ENCODE measurements around the gene NAA15. TPM values are rescaled to one million over a fixed set of nuclear protein-coding genes. Genes with fewer than 3 reads are reported as not detected.

The NAA15 gene
- total RNA-seq, 5 donors from 2014 or later (not counting 1 experiment from before 2014, with no cell fraction given), result 45.1 to 64.0 (median 50.7) TPM

- WGBS (ENCODE audit: insufficient coverage), result 100% methylated on average over 2 of the region's 7 CpGs
- H3K27ac Mint-ChIP-seq, result no peak overlapping the region
- no peaks in the 10 kb centered on the region for H3K9me3 ChIP-seq
- H3K4me3 Mint-ChIP-seq, result no peak overlapping the region
- ChIA-PET CTCF (no interaction called here), POLR2A (no interaction called here)
- no peak overlapping the region for H3K27ac ChIP-seq (ENCODE audit: low read length)
- peaks cover 0 to 6% (median 4%) of the 10 kb centered on the region in 3 donors for H3K9me3 Mint-ChIP-seq
- H3K36me3 ChIP-seq (ENCODE audit: control insufficient read depth in 2 of 2, extremely low read depth in 1 of 2, insufficient read depth in 1 of 2, low read length in 1 of 2), result peaks cover 0 to 23% of the 10 kb centered on the region in 2 donors
- peaks cover 21% of the 10 kb centered on the region for H3K36me3 Mint-ChIP-seq
- no peaks in the 10 kb centered on the region for H3K4me1 ChIP-seq (ENCODE audit: control insufficient read depth in 1 of 2, extremely low read depth in 1 of 2, insufficient read depth in 2 of 2, low read length in 2 of 2)
- no peak for ATAC-seq (replicated peaks in 1 of 4)
- DNase-seq, result no peak
- peaks cover 0 to 1% (median 0%) of the 10 kb centered on the region in 3 donors for H3K4me1 Mint-ChIP-seq
- no peaks in the 10 kb centered on the region for H3K27me3 ChIP-seq (replicated peaks in 1 of 2; ENCODE audit: control insufficient read depth in 2 of 2, extremely low read depth in 1 of 2, insufficient read depth in 2 of 2, low read length in 1 of 2)
- no peak overlapping the region for H3K4me3 ChIP-seq (ENCODE audit: control insufficient read depth in 1 of 2, extremely low read depth in 1 of 2, low read length in 1 of 2)
- H3K27me3 Mint-ChIP-seq, result no peaks in the 10 kb centered on the region
Observed at GRCh38 chr4:139286186-139286698, 15.1 kb upstream of the NAA15 start.

GRCh38 chr4:139295206-139295941 lies 5.9 kb upstream of the NAA15 start:
- Mint-ChIP-seq H3K4me3 (peak overlapping the region; percentile 92 to 100 (median 97)), H3K27me3 (no peaks in the 10 kb centered on the region), H3K9me3 (no peaks in the 10 kb centered on the region), H3K36me3 (peaks cover 5% of the 10 kb centered on the region), H3K27ac (peak overlapping the region; percentile 94 to 96), H3K4me1 (peaks cover 27 to 37% (median 33%) of the 10 kb centered on the region in 3 donors)
- Histone ChIP-seq H3K36me3 (ENCODE audit: control insufficient read depth in 2 of 2, extremely low read depth in 1 of 2, insufficient read depth in 1 of 2, low read length in 1 of 2) (peaks cover 0 to 28% of the 10 kb centered on the region in 2 donors), H3K9me3 (no peaks in the 10 kb centered on the region), H3K4me1 (ENCODE audit: control insufficient read depth in 1 of 2, extremely low read depth in 1 of 2, insufficient read depth in 2 of 2, low read length in 2 of 2) (peaks cover 13 to 15% of the 10 kb centered on the region in 2 experiments), H3K4me3 (ENCODE audit: control insufficient read depth in 1 of 2, extremely low read depth in 1 of 2, low read length in 1 of 2) (peak overlapping the region; percentile 76 to 98), H3K27me3 (replicated peaks in 1 of 2; ENCODE audit: control insufficient read depth in 2 of 2, extremely low read depth in 1 of 2, insufficient read depth in 2 of 2, low read length in 1 of 2) (no peaks in the 10 kb centered on the region), H3K27ac (ENCODE audit: low read length) (peak overlapping the region; percentile 85)
- POLR2A ChIA-PET, result interaction anchor here (0.6 to 1.1 kb wide), 2 partner anchors 10 to 11 kb away, joined by 5 to 11 read pairs; no protein-coding TSS in a partner anchor
- ATAC-seq (replicated peaks in 1 of 4) (peak; percentile 96 to 97 (median 96)), DNase-seq (peak; percentile 88 to 100 (median 96))
- CTCF ChIA-PET, result interaction anchor here (0.6 to 4.3 kb wide), 36 partner anchors 10 to 1229 kb away, joined by 3 to 59 read pairs (median 3); partner anchors contain the start of gene NOCT (in 1 of the 2)
- WGBS (ENCODE audit: insufficient coverage), result under 1% methylated on average over 43 of the region's 51 CpGs

GRCh38 chr4:139295942-139296299 lies 5.4 kb upstream of the NAA15 start:
- whole genome bisulfite sequencing (ENCODE audit: insufficient coverage), result no CpG with 5 or more reads among the region's 6 CpGs

GRCh38 chr4:139297001-139297410 lies 4.3 kb upstream of the NAA15 start:
- no peak overlapping the region for H3K27ac ChIP-seq (ENCODE audit: low read length)
- WGBS (ENCODE audit: insufficient coverage), result 100% methylated on average over 1 of the region's 2 CpGs
- DNase-seq (no peak), ATAC-seq (replicated peaks in 1 of 4) (no peak)
- H3K36me3 ChIP-seq (ENCODE audit: control insufficient read depth in 2 of 2, extremely low read depth in 1 of 2, insufficient read depth in 1 of 2, low read length in 1 of 2), result peaks cover 0 to 17% of the 10 kb centered on the region in 2 donors
- CTCF ChIA-PET, result interaction anchor here (0.6 to 4.3 kb wide), 13 partner anchors 14 to 269 kb away, joined by 3 to 59 read pairs (median 4); no protein-coding TSS in a partner anchor
- no peak overlapping the region for H3K4me3 ChIP-seq (ENCODE audit: control insufficient read depth in 1 of 2, extremely low read depth in 1 of 2, low read length in 1 of 2)
- Mint-ChIP-seq H3K4me1 (peaks cover 37 to 45% (median 40%) of the 10 kb centered on the region in 3 donors), H3K4me3 (no peak overlapping the region), H3K36me3 (peaks cover 4% of the 10 kb centered on the region), H3K27me3 (no peaks in the 10 kb centered on the region), H3K9me3 (no peaks in the 10 kb centered on the region), H3K27ac (no peak overlapping the region)
- H3K9me3 ChIP-seq, result no peaks in the 10 kb centered on the region
- POLR2A ChIA-PET, result interaction anchor here in 1 of 2 donors (0.7 kb wide), 1 partner anchor 216 kb away, joined by 4 read pairs; no protein-coding TSS in a partner anchor
- H3K27me3 ChIP-seq (replicated peaks in 1 of 2; ENCODE audit: control insufficient read depth in 2 of 2, extremely low read depth in 1 of 2, insufficient read depth in 2 of 2, low read length in 1 of 2), result no peaks in the 10 kb centered on the region
- peaks cover 15 to 18% of the 10 kb centered on the region in 2 experiments for H3K4me1 ChIP-seq (ENCODE audit: control insufficient read depth in 1 of 2, extremely low read depth in 1 of 2, insufficient read depth in 2 of 2, low read length in 2 of 2)

More at GRCh38 chr4:139295942-139296299, 5.4 kb upstream of the NAA15 start:
- Mint-ChIP-seq H3K9me3 (no peaks in the 10 kb centered on the region), H3K27ac (peak overlapping the region; percentile 94 to 96), H3K27me3 (no peaks in the 10 kb centered on the region), H3K4me3 (peak overlapping the region; percentile 92 to 100 (median 97)), H3K36me3 (peaks cover 4% of the 10 kb centered on the region), H3K4me1 (peaks cover 32 to 41% (median 37%) of the 10 kb centered on the region in 3 donors)
- Histone ChIP-seq H3K36me3 (ENCODE audit: control insufficient read depth in 2 of 2, extremely low read depth in 1 of 2, insufficient read depth in 1 of 2, low read length in 1 of 2) (peaks cover 0 to 24% of the 10 kb centered on the region in 2 donors), H3K27ac (ENCODE audit: low read length) (peak overlapping the region; percentile 85), H3K9me3 (no peaks in the 10 kb centered on the region), H3K4me1 (ENCODE audit: control insufficient read depth in 1 of 2, extremely low read depth in 1 of 2, insufficient read depth in 2 of 2, low read length in 2 of 2) (peaks cover 15 to 18% of the 10 kb centered on the region in 2 experiments), H3K27me3 (replicated peaks in 1 of 2; ENCODE audit: control insufficient read depth in 2 of 2, extremely low read depth in 1 of 2, insufficient read depth in 2 of 2, low read length in 1 of 2) (no peaks in the 10 kb centered on the region), H3K4me3 (ENCODE audit: control insufficient read depth in 1 of 2, extremely low read depth in 1 of 2, low read length in 1 of 2) (peak overlapping the region; percentile 76 to 98)
- ATAC-seq (replicated peaks in 1 of 4) (peak in 1 of 4 experiments; percentile 11), DNase-seq (no peak)
- CTCF ChIA-PET, result interaction anchor here (0.5 to 4.3 kb wide), 37 partner anchors 8 to 1229 kb away, joined by 3 to 59 read pairs (median 3); partner anchors contain the start of gene NOCT (in 1 of the 2)
- POLR2A ChIA-PET, result interaction anchor here in 1 of 2 donors (1.1 kb wide), 1 partner anchor 9 kb away, joined by 11 read pairs; no protein-coding TSS in a partner anchor

GRCh38 chr4:139299536-139299935 lies 1.8 kb upstream of the NAA15 start:
- peak overlapping the region in 2 of 3 donors; percentile 94 to 100 for H3K4me3 Mint-ChIP-seq
- no CpG with 5 or more reads among the region's 1 CpG for WGBS (ENCODE audit: insufficient coverage)
- H3K36me3 Mint-ChIP-seq, result peaks cover 5% of the 10 kb centered on the region
- H3K4me3 ChIP-seq (ENCODE audit: control insufficient read depth in 1 of 2, extremely low read depth in 1 of 2, low read length in 1 of 2), result no peak overlapping the region
- no peaks in the 10 kb centered on the region for H3K27me3 ChIP-seq (replicated peaks in 1 of 2; ENCODE audit: control insufficient read depth in 2 of 2, extremely low read depth in 1 of 2, insufficient read depth in 2 of 2, low read length in 1 of 2)
- no peaks in the 10 kb centered on the region for H3K9me3 ChIP-seq
- peaks cover 18 to 27% of the 10 kb centered on the region in 2 experiments for H3K4me1 ChIP-seq (ENCODE audit: control insufficient read depth in 1 of 2, extremely low read depth in 1 of 2, insufficient read depth in 2 of 2, low read length in 2 of 2)
- no peaks in the 10 kb centered on the region for H3K27me3 Mint-ChIP-seq
- ChIA-PET CTCF (interaction anchor here in 1 of 2 donors (1.0 kb wide), 2 partner anchors 12 to 269 kb away, joined by 3 to 4 read pairs; no protein-coding TSS in a partner anchor), POLR2A (interaction anchor here in 1 of 2 donors (1.0 to 2.4 kb wide), 3 partner anchors 119 to 284 kb away, joined by 5 to 14 read pairs (median 5); partner anchors contain the start of genes ELF2 and NOCT)
- no peaks in the 10 kb centered on the region for H3K9me3 Mint-ChIP-seq
- peak overlapping the region; percentile 5 for H3K27ac ChIP-seq (ENCODE audit: low read length)
- H3K36me3 ChIP-seq (ENCODE audit: control insufficient read depth in 2 of 2, extremely low read depth in 1 of 2, insufficient read depth in 1 of 2, low read length in 1 of 2), result no peaks in the 10 kb centered on the region
- H3K4me1 Mint-ChIP-seq, result peaks cover 51 to 58% (median 54%) of the 10 kb centered on the region in 3 donors
- H3K27ac Mint-ChIP-seq, result peak overlapping the region; percentile 100
- ATAC-seq (replicated peaks in 1 of 4) (no peak), DNase-seq (no peak)

Data from T-cell (primary cell).